Endothelial cell of umbilical vein (primary cell): ENCODE measurements around the gene RAB1B.

Source experiments
- CTCF ChIP-seq, 2 donors: IDR thresholded peaks; 1 replicate in 1 of 2; 2 replicates in 1 of 2; pipeline ENCODE4 v1.5.1; 2011; ENCODE audit warnings: low read length in 2 of 2, mild to moderate bottlenecking in 2 of 2, moderate library complexity in 2 of 2, control low read depth in 1 of 2, inconsistent platforms in 1 of 2, low read depth in 1 of 2; ENCODE audit not compliant: insufficient read depth in 1 of 2; ENCODE audit errors: extremely low read depth in 1 of 2
- EZH2 ChIP-seq: IDR thresholded peaks from 2 replicates; pipeline ENCODE4 v1.6.1; 2012; ENCODE audit warnings: borderline replicate concordance, low read depth, mild to moderate bottlenecking, moderate library complexity, low read length, inconsistent platforms; ENCODE audit not compliant: severe bottlenecking
- FOS ChIP-seq: IDR thresholded peaks from 2 replicates; pipeline ENCODE4 v1.6.1; 2011; ENCODE audit warnings: mild to moderate bottlenecking, low read length, moderate library complexity, borderline replicate concordance; ENCODE audit not compliant: insufficient read depth
- JUN ChIP-seq: IDR thresholded peaks from 2 replicates; pipeline ENCODE4 v1.6.1; 2011; ENCODE audit warnings: borderline replicate concordance, low read depth; ENCODE audit not compliant: insufficient read length, insufficient read depth
- MYC ChIP-seq: IDR thresholded peaks from one replicate; pipeline ENCODE4 v1.6.1; 2011; ENCODE audit warnings: mild to moderate bottlenecking, low read depth, low read length
- POLR2A ChIP-seq: IDR thresholded peaks from 2 replicates; pipeline ENCODE4 v1.6.1; 2012; ENCODE audit warnings: low read depth, mild to moderate bottlenecking, control low read depth, low read length
- TF ChIP-seq, protein P1 (sequence below): IDR thresholded peaks from 2 replicates; pipeline ENCODE4 v1.6.1; 2011; ENCODE audit not compliant: insufficient read depth, insufficient read length

DNA sequence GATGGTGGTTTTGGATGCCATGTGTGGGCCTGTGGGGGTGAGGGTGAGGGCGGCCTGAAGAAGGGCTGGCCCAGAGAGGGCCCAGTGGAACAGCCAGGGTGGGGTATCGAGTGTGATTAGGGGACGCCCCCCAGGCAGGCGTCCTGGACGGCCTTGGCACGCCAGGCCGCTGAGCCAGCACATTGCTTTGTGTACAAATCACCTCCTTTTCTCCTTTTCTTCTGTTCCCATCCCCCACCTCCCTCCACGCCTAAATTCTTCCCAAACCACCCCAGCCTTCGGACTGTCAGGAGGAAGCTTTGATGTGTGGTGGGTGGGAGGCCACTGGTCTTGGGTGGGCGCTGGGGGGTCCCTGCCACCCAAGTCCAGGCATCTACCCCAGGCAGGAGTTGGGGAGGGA lies 56.2 kb downstream of the RAB1B start:
- TF ChIP-seq JUN (no peak), CTCF (IDR thresholded peaks at IDR 0.05; ENCODE audit: extremely low read depth in 1 of 2, insufficient read depth in 1 of 2, low read depth in 1 of 2, low read length in 2 of 2) (no peak), POLR2A (no peak), EZH2 (no peak), MYC (no peak), FOS (no peak)
- TF ChIP-seq, protein P1, sequence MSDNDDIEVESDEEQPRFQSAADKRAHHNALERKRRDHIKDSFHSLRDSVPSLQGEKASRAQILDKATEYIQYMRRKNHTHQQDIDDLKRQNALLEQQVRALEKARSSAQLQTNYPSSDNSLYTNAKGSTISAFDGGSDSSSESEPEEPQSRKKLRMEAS: no peak
